WTC11 (cell line): ENCODE results near the gene LAMA3. TPM values are rescaled to one million over a fixed set of nuclear protein-coding genes. Genes with fewer than 3 reads are reported as not detected.
"Not testable (repeated sequence)": the region's sequence is repeated elsewhere in the genome, so short reads cannot be mapped to it uniquely, and the experiment has no call there.

ENCODE experiments used
- ATAC-seq: fragments of 200-7000 bp; cut with Tn5 transposase; 2 replicates; pipeline ENCODE4 v1.10.0; 2021; ENCODE audit warnings: mild to moderate bottlenecking, moderate library complexity
- CTCF ChIA-PET: fragments of 300-600 bp; sonication (Branson Sonifier 250); formaldehyde crosslinking; loops from one replicate; lab custom pipeline; 2021; ENCODE audit warnings: antibody characterized with exemption; lab: Charles Lee
- POLR2A ChIA-PET: fragments of 350-600 bp; sonication (Branson Sonifier 250); formaldehyde crosslinking; loops from one replicate; lab custom pipeline; 2021; ENCODE audit warnings: antibody characterized with exemption; lab: Charles Lee
- DNase-seq: peaks from one replicate; pipeline ENCODE4 v3.0.0; 2021; ENCODE audit warnings: low spot score
- H3K27ac Mint-ChIP-seq: 2 replicates; pipeline ENCODE4 v1.8.0; 2021; ENCODE audit warnings: mixed read lengths
- H3K27me3 Mint-ChIP-seq: 2 replicates; pipeline ENCODE4 v1.8.0; 2021; ENCODE audit warnings: low read depth, mild to moderate bottlenecking, moderate library complexity, mixed read lengths
- H3K36me3 Mint-ChIP-seq: 2 replicates; pipeline ENCODE4 v1.8.0; 2021; ENCODE audit warnings: mixed read lengths
- H3K4me1 Mint-ChIP-seq: 2 replicates; pipeline ENCODE4 v1.8.0; 2022; ENCODE audit warnings: mixed read lengths
- H3K4me3 Mint-ChIP-seq: 2 replicates; pipeline ENCODE4 v1.8.0; 2021; ENCODE audit warnings: mild to moderate bottlenecking, moderate library complexity, mixed read lengths
- H3K9me3 Mint-ChIP-seq: 2 replicates; pipeline ENCODE4 v1.8.0; 2021; ENCODE audit warnings: mixed read lengths
- EMX1 ChIP-seq: fragments of 250-450 bp; sonication (Bioruptor Pico); IDR thresholded peaks from 2 replicates; pipeline ENCODE4 v1.8.0; 2021; ENCODE audit warnings: mild to moderate bottlenecking
- FOXK1 ChIP-seq: sonication (generic); formaldehyde crosslinking; IDR thresholded peaks from 2 replicates; pipeline ENCODE4 v1.8.0; 2022; ENCODE audit warnings: mild to moderate bottlenecking, moderate library complexity, missing genetic modification reagents
- GRHL2 ChIP-seq: fragments of 250-450 bp; sonication (Bioruptor Pico); IDR thresholded peaks from 2 replicates; pipeline ENCODE4 v1.8.0; 2022; ENCODE audit warnings: mild to moderate bottlenecking, moderate library complexity; ENCODE audit not compliant: insufficient replicate concordance, severe bottlenecking
- TP53 ChIP-seq: sonication (generic); formaldehyde crosslinking; IDR thresholded peaks from 2 replicates; pipeline ENCODE4 v1.8.1; 2023; ENCODE audit warnings: mild to moderate bottlenecking, missing genetic modification reagents
- ZNF232 ChIP-seq: sonication (generic); formaldehyde crosslinking; IDR thresholded peaks from 2 replicates; pipeline ENCODE4 v1.8.0; 2022; ENCODE audit warnings: mild to moderate bottlenecking, missing genetic modification reagents
- ZNF416 ChIP-seq: fragments of 250-450 bp; sonication (Bioruptor Pico); IDR thresholded peaks from 2 replicates; pipeline ENCODE4 v1.9.0; 2021; ENCODE audit warnings: mild to moderate bottlenecking, inconsistent platforms
- total RNA-seq: library from RNA; stranded (reverse); gene quantifications from 3 replicates; pipeline ENCODE4 v1.2.3, GENCODE V29; 2021
- TF ChIP-seq, protein P1 (sequence below): sonication (generic); formaldehyde crosslinking; IDR thresholded peaks from 2 replicates; pipeline ENCODE4 v1.8.0; 2022; ENCODE audit warnings: missing genetic modification reagents
- TF ChIP-seq, protein P2 (sequence below): sonication (generic); formaldehyde crosslinking; IDR thresholded peaks from 2 replicates; pipeline ENCODE4 v1.8.0; 2023; ENCODE audit warnings: missing genetic modification reagents, mild to moderate bottlenecking, borderline replicate concordance
- TF ChIP-seq, protein P3 (sequence below): sonication (generic); formaldehyde crosslinking; IDR thresholded peaks from 2 replicates; pipeline ENCODE4 v1.8.0; 2022; ENCODE audit warnings: mild to moderate bottlenecking, missing genetic modification reagents
- TF ChIP-seq, protein P4 (sequence below): fragments of 250-450 bp; sonication (Bioruptor Pico); IDR thresholded peaks from 2 replicates; pipeline ENCODE4 v1.9.0; 2021; ENCODE audit warnings: mild to moderate bottlenecking, borderline replicate concordance
- TF ChIP-seq, protein P5 (sequence below): sonication (generic); formaldehyde crosslinking; conservative IDR thresholded peaks from 2 replicates; pipeline ENCODE4 v1.8.1; 2023; ENCODE audit warnings: mild to moderate bottlenecking, low read depth, missing genetic modification reagents, moderate library complexity
- TF ChIP-seq, protein P6 (sequence below): sonication (generic); formaldehyde crosslinking; IDR thresholded peaks from 2 replicates; pipeline ENCODE4 v1.8.1; 2022; ENCODE audit warnings: mild to moderate bottlenecking, moderate library complexity, missing genetic modification reagents

Gene LAMA3
- total RNA-seq, 1 experiment from 2014 or later = 0.83 TPM

DNA sequence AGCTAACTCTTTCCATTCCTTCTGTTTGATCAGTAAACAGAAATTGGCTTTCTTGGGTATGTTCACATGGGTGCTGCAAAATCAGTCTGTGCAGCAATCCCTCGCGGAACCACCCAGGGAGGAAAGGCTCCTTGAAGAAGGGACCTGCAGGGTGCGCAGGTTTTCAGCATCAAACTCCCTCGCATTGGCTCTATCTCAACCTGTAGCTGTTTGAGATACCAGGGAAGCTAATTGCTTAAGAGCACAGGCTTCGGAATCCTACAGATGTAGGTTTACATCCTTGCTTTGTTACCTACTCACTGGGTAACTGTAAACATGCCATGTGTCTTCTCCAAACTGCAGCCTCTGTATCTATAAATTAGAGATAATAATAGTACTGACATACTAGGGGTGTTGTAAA, 43.2 kb downstream of the LAMA3 start (continued):
- TF ChIP-seq, protein P1, sequence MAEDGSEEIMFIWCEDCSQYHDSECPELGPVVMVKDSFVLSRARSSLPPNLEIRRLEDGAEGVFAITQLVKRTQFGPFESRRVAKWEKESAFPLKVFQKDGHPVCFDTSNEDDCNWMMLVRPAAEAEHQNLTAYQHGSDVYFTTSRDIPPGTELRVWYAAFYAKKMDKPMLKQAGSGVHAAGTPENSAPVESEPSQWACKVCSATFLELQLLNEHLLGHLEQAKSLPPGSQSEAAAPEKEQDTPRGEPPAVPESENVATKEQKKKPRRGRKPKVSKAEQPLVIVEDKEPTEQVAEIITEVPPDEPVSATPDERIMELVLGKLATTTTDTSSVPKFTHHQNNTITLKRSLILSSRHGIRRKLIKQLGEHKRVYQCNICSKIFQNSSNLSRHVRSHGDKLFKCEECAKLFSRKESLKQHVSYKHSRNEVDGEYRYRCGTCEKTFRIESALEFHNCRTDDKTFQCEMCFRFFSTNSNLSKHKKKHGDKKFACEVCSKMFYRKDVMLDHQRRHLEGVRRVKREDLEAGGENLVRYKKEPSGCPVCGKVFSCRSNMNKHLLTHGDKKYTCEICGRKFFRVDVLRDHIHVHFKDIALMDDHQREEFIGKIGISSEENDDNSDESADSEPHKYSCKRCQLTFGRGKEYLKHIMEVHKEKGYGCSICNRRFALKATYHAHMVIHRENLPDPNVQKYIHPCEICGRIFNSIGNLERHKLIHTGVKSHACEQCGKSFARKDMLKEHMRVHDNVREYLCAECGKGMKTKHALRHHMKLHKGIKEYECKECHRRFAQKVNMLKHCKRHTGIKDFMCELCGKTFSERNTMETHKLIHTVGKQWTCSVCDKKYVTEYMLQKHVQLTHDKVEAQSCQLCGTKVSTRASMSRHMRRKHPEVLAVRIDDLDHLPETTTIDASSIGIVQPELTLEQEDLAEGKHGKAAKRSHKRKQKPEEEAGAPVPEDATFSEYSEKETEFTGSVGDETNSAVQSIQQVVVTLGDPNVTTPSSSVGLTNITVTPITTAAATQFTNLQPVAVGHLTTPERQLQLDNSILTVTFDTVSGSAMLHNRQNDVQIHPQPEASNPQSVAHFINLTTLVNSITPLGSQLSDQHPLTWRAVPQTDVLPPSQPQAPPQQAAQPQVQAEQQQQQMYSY (CRISPR knock-in tag) = no peak
- TF ChIP-seq GRHL2 (no peak), ZNF232 (CRISPR knock-in tag) (no peak), EMX1 (CRISPR knock-in tag) (no peak), ZNF416 (CRISPR knock-in tag) (no peak), FOXK1 (no peak)
- TF ChIP-seq, protein P2, sequence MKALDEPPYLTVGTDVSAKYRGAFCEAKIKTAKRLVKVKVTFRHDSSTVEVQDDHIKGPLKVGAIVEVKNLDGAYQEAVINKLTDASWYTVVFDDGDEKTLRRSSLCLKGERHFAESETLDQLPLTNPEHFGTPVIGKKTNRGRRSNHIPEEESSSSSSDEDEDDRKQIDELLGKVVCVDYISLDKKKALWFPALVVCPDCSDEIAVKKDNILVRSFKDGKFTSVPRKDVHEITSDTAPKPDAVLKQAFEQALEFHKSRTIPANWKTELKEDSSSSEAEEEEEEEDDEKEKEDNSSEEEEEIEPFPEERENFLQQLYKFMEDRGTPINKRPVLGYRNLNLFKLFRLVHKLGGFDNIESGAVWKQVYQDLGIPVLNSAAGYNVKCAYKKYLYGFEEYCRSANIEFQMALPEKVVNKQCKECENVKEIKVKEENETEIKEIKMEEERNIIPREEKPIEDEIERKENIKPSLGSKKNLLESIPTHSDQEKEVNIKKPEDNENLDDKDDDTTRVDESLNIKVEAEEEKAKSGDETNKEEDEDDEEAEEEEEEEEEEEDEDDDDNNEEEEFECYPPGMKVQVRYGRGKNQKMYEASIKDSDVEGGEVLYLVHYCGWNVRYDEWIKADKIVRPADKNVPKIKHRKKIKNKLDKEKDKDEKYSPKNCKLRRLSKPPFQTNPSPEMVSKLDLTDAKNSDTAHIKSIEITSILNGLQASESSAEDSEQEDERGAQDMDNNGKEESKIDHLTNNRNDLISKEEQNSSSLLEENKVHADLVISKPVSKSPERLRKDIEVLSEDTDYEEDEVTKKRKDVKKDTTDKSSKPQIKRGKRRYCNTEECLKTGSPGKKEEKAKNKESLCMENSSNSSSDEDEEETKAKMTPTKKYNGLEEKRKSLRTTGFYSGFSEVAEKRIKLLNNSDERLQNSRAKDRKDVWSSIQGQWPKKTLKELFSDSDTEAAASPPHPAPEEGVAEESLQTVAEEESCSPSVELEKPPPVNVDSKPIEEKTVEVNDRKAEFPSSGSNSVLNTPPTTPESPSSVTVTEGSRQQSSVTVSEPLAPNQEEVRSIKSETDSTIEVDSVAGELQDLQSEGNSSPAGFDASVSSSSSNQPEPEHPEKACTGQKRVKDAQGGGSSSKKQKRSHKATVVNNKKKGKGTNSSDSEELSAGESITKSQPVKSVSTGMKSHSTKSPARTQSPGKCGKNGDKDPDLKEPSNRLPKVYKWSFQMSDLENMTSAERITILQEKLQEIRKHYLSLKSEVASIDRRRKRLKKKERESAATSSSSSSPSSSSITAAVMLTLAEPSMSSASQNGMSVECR (CRISPR knock-in tag) = no peak
- TF ChIP-seq, protein P3, sequence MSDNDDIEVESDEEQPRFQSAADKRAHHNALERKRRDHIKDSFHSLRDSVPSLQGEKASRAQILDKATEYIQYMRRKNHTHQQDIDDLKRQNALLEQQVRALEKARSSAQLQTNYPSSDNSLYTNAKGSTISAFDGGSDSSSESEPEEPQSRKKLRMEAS = no peak
- TF ChIP-seq, protein P4, sequence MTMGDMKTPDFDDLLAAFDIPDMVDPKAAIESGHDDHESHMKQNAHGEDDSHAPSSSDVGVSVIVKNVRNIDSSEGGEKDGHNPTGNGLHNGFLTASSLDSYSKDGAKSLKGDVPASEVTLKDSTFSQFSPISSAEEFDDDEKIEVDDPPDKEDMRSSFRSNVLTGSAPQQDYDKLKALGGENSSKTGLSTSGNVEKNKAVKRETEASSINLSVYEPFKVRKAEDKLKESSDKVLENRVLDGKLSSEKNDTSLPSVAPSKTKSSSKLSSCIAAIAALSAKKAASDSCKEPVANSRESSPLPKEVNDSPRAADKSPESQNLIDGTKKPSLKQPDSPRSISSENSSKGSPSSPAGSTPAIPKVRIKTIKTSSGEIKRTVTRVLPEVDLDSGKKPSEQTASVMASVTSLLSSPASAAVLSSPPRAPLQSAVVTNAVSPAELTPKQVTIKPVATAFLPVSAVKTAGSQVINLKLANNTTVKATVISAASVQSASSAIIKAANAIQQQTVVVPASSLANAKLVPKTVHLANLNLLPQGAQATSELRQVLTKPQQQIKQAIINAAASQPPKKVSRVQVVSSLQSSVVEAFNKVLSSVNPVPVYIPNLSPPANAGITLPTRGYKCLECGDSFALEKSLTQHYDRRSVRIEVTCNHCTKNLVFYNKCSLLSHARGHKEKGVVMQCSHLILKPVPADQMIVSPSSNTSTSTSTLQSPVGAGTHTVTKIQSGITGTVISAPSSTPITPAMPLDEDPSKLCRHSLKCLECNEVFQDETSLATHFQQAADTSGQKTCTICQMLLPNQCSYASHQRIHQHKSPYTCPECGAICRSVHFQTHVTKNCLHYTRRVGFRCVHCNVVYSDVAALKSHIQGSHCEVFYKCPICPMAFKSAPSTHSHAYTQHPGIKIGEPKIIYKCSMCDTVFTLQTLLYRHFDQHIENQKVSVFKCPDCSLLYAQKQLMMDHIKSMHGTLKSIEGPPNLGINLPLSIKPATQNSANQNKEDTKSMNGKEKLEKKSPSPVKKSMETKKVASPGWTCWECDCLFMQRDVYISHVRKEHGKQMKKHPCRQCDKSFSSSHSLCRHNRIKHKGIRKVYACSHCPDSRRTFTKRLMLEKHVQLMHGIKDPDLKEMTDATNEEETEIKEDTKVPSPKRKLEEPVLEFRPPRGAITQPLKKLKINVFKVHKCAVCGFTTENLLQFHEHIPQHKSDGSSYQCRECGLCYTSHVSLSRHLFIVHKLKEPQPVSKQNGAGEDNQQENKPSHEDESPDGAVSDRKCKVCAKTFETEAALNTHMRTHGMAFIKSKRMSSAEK (CRISPR knock-in tag) = no peak
- TF ChIP-seq, all 79 proteins: peak for 0

DNA sequence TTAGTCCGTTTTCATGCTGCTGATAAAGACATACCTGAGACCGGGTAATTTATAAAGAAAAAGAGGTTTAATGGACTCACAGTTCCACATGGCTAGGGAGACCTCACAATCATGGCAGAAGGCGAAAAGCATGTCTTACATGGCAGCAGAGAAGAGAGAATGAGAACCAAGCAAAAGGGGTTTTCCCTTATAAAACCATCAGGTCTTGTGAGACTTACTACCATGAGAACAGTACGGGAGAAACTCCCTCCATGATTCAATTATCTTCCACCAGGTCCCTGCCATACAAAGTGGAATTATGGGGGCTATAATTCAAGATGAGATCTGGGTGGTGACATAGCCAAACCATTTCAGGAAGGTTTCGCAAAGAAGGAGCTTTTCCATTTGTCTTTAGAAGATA, 44.0 kb downstream of the LAMA3 start:
- CTCF ChIA-PET = not testable (repeated sequence)

DNA sequence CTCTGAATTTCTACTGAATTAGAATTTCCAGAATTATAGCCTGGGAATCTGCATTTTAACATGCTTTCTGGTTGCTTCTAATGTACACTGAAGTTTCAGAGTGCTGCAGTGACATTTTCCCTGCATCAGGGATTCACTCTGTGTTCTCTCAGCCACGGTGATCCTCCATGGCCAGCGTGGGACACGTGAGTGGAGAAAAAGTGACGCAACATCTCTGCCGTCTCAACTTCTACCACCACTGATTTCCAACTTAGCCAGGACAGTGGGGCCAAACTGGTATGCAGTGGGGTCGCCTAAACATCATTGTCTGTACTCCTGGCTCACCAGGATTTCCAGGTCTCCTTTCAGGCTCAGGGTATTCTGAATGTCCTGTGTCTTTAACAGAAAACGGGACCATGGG, 44.6 kb downstream of the LAMA3 start:
- DNase-seq (no peak), ATAC-seq (no peak)
- no peaks in the 10 kb centered on the region for H3K9me3 Mint-ChIP-seq
- no peaks in the 10 kb centered on the region for H3K36me3 Mint-ChIP-seq
- TF ChIP-seq, protein P5, sequence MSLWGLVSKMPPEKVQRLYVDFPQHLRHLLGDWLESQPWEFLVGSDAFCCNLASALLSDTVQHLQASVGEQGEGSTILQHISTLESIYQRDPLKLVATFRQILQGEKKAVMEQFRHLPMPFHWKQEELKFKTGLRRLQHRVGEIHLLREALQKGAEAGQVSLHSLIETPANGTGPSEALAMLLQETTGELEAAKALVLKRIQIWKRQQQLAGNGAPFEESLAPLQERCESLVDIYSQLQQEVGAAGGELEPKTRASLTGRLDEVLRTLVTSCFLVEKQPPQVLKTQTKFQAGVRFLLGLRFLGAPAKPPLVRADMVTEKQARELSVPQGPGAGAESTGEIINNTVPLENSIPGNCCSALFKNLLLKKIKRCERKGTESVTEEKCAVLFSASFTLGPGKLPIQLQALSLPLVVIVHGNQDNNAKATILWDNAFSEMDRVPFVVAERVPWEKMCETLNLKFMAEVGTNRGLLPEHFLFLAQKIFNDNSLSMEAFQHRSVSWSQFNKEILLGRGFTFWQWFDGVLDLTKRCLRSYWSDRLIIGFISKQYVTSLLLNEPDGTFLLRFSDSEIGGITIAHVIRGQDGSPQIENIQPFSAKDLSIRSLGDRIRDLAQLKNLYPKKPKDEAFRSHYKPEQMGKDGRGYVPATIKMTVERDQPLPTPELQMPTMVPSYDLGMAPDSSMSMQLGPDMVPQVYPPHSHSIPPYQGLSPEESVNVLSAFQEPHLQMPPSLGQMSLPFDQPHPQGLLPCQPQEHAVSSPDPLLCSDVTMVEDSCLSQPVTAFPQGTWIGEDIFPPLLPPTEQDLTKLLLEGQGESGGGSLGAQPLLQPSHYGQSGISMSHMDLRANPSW (CRISPR knock-in tag) = no peak
- TF ChIP-seq, protein P6, sequence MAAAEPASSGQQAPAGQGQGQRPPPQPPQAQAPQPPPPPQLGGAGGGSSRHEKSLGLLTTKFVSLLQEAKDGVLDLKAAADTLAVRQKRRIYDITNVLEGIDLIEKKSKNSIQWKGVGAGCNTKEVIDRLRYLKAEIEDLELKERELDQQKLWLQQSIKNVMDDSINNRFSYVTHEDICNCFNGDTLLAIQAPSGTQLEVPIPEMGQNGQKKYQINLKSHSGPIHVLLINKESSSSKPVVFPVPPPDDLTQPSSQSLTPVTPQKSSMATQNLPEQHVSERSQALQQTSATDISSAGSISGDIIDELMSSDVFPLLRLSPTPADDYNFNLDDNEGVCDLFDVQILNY (CRISPR knock-in tag) = no peak
- no peak for TF ChIP-seq TP53
- CTCF ChIA-PET = no interaction called here
- H3K4me1 Mint-ChIP-seq = peaks cover 16% of the 10 kb centered on the region
- no peak overlapping the region for H3K27ac Mint-ChIP-seq
- no peak overlapping the region for H3K4me3 Mint-ChIP-seq
- POLR2A ChIA-PET = no interaction called here
- H3K27me3 Mint-ChIP-seq = no peaks in the 10 kb centered on the region

More for the DNA sequence above, 44.0 kb downstream of the LAMA3 start:
- H3K9me3 Mint-ChIP-seq, DNase-seq, POLR2A ChIA-PET, H3K27me3 Mint-ChIP-seq, ATAC-seq, H3K27ac Mint-ChIP-seq, H3K4me3 Mint-ChIP-seq, H3K36me3 Mint-ChIP-seq: not testable (repeated sequence)
- H3K4me1 Mint-ChIP-seq = peaks cover 12% of the 10 kb centered on the region
